ENCODE data around the gene HSP90B1. TPM values are rescaled to one million over a fixed set of nuclear protein-coding genes. Genes with fewer than 3 reads are reported as not detected.

Gene HSP90B1
- total RNA-seq, 1 donor from 2014 or later, result 250 TPM

DNA sequence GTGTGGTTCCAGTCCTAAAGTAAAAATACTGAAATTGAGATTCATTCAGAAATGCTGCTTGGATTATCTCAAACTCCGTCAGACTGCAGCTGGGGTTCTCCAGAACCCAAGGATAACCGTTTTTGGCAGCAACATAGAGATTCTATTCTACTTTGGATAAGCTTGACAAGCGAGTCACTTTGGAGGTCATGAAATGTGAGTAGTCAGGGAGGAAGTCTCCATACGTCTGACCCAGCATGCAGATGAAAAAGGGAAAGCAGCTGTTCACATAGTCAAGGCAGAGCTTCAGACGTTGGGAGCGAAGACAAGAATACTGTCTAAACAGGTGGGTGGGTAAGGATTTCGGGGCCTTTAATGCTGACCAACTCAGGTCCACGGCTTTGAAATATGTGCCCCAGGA lies 14.9 kb upstream of the HSP90B1 start:
- Histone ChIP-seq H3K27ac (no peak overlapping the region), H3K4me3 (no peak overlapping the region), H3K4me1 (no peaks in the 10 kb centered on the region), H3K9me3 (peaks cover 0 to 13% of the 10 kb centered on the region in 2 donors), H3K36me3 (no peaks in the 10 kb centered on the region), H3K27me3 (no peaks in the 10 kb centered on the region)
- intact Hi-C loops (cut with DNase I), result no loop called here
- no peak for DNase-seq (ENCODE audit: low spot score in 2 of 2)
- TF ChIP-seq, protein P1, sequence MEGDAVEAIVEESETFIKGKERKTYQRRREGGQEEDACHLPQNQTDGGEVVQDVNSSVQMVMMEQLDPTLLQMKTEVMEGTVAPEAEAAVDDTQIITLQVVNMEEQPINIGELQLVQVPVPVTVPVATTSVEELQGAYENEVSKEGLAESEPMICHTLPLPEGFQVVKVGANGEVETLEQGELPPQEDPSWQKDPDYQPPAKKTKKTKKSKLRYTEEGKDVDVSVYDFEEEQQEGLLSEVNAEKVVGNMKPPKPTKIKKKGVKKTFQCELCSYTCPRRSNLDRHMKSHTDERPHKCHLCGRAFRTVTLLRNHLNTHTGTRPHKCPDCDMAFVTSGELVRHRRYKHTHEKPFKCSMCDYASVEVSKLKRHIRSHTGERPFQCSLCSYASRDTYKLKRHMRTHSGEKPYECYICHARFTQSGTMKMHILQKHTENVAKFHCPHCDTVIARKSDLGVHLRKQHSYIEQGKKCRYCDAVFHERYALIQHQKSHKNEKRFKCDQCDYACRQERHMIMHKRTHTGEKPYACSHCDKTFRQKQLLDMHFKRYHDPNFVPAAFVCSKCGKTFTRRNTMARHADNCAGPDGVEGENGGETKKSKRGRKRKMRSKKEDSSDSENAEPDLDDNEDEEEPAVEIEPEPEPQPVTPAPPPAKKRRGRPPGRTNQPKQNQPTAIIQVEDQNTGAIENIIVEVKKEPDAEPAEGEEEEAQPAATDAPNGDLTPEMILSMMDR (IDR thresholded peaks at IDR 0.05), result no peak

DNA sequence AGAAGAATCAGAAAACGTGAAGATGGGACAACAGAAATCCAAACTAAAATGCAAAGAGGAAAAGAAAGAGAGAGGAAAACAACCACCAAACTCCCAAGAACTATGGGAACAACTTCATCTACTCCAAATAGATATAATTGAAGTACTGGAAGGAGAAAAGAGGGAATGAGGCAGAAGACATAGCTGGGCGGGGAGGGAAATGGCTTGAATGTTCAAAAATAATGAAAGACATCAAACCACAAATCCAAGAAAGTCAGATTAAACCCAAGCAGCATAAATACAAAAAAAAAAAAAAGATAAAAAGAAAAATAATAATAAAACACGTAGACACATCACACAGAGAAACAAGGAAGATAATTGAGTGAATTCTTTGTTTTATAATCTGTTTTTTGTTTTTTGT lies 12.3 kb upstream of the HSP90B1 start:
- no peaks in the 10 kb centered on the region for H3K4me1 ChIP-seq
- H3K9me3 ChIP-seq, result peaks cover 0 to 13% of the 10 kb centered on the region in 2 donors
- no peak for DNase-seq (ENCODE audit: low spot score in 2 of 2)
- TF ChIP-seq, protein P1 (IDR thresholded peaks at IDR 0.05), result no peak
- H3K27ac ChIP-seq, result no peak overlapping the region
- no peaks in the 10 kb centered on the region for H3K36me3 ChIP-seq
- H3K27me3 ChIP-seq, result no peaks in the 10 kb centered on the region
- no peak overlapping the region for H3K4me3 ChIP-seq
- intact Hi-C loops (cut with DNase I), result no loop called here

DNA sequence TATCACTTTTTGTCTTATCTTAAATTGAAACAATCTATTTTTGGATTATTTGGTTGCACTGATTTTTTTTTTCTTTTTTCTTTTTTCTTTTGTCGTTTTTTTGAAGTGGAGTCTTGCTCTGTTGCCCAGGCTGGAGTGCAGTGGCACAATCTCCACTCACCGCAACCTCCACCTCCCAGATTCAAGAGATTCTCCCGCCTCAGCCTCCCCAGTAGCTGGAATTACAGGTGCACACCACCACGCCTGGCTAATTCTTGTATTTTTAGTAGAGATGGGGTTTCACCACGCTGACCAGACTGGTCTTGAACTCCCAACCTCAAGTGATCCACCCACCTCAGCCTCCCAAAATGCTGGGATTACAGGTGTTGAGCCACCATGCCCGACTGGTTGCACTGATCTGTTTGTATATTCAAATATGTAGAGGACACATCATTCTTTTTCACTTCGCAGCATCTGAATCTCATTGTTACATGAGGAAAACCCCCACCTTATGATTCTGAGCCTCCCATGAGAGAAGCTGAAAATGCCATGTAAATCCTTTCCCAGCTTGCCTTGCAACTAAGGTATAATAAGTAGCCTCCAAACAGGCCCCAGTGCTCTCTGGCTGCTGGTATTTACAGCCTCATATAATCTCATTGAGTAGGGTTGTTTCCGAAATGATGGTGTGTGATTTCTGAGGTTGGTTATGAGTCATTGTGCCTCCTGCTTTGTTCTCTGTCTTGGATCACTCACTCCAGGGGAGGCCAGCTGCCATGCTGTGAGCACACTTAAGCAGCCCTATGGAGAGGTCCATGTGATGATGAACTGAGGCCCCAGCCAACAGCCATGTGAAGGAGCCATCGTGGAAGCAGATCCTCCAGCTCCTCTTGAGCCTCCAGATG lies 5.2 kb upstream of the HSP90B1 start:
- DNase-seq (ENCODE audit: low spot score in 2 of 2), result no peak
- intact Hi-C loops (cut with DNase I), result no loop called here
- Histone ChIP-seq H3K27ac (no peak overlapping the region), H3K27me3 (no peaks in the 10 kb centered on the region), H3K36me3 (no peaks in the 10 kb centered on the region), H3K4me1 (peaks cover 0 to 6% of the 10 kb centered on the region in 2 donors), H3K4me3 (no peak overlapping the region), H3K9me3 (no peaks in the 10 kb centered on the region)
- TF ChIP-seq, protein P1 (IDR thresholded peaks at IDR 0.05), result no peak

DNA sequence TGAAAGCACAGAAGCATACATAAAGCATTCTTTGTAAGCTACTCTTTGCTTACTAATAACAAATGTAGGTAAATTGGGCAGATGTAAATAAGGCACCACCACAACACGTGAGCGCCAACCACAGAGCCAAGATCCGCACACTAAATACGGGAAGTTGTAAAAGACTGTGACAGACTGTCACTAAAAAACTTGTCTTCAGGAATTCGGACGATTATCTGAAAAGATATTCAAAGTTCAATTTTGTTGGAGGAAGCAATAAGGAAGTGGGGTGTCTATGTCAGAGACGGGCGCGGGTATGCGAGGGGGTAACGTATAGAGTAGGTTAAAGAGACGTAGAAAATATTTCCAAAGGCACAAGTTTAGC lies 1.5 kb upstream of the HSP90B1 start:
- intact Hi-C loops (cut with DNase I), result no loop called here
- H3K27me3 ChIP-seq, result no peaks in the 10 kb centered on the region
- peak in 1 of 2 donors; percentile 66 for DNase-seq (ENCODE audit: low spot score in 2 of 2)
- TF ChIP-seq, protein P1 (IDR thresholded peaks at IDR 0.05), result no peak
- peak overlapping the region; percentile 58 to 99 for H3K4me3 ChIP-seq
- H3K27ac ChIP-seq, result peak overlapping the region; percentile 95 to 97
- H3K4me1 ChIP-seq, result peaks cover 9 to 19% of the 10 kb centered on the region in 2 donors
- H3K36me3 ChIP-seq, result peaks cover 0 to 6% of the 10 kb centered on the region in 2 donors
- H3K9me3 ChIP-seq, result no peaks in the 10 kb centered on the region

DNA sequence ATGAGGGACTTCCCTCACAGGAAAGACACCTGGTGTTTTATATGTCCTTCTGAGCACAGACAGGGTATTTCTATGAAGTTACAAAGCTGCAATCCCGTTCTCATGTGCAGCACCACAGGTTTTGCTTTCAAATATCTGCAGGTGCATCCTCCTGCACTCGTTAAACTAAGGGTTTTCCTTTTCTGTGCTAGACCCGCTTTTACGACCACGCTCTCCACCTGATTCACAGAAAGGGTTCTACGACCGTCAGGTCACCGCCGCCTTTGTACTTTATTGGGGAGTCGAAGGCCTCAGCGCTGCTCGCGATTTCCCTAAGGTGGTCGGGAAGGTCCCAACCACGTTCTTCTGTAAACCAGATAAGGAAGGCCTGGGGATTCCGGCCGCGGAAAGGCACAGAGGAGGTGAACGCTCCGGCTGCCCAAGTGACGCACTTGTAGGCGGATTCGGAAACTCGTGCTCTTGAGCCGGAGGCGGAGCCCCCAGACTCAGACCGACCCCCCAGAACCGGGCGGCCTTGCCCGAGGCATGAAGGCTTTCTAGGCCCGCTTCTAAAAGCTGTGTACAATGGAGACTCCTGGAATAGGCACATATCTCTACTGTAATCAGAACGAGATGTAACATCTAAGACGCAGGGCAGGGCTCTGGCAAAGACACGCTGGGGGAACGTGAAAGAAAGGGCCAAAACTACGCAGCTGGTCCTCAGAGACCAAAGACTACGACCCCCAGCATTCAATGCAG lies 995 bp upstream of the HSP90B1 start:
- Histone ChIP-seq H3K4me3 (peak overlapping the region; percentile 58 to 99), H3K4me1 (peaks cover 9 to 21% of the 10 kb centered on the region in 2 donors), H3K9me3 (no peaks in the 10 kb centered on the region), H3K36me3 (peaks cover 2 to 11% of the 10 kb centered on the region in 2 donors), H3K27ac (peak overlapping the region; percentile 95 to 97), H3K27me3 (no peaks in the 10 kb centered on the region)
- TF ChIP-seq, protein P1 (IDR thresholded peaks at IDR 0.05), result no peak
- peak; percentile 12 to 92 for DNase-seq (ENCODE audit: low spot score in 2 of 2)
- intact Hi-C loops (cut with DNase I), result no loop called here
